Spleen (tissue), 11 donors: ENCODE results near the gene ADAT2. TPM values are rescaled to one million over a fixed set of nuclear protein-coding genes. Genes with fewer than 3 reads are reported as not detected.

Experiments used
- DNase-seq: peaks from one replicate; pipeline ENCODE4 v3.0.0-alpha.2; 2020
- H3K27ac ChIP-seq, 8 donors: fragments of 200-600 bp; sonication (generic) in 7 of 8; 1 replicate in 4 of 8; 2 replicates in 4 of 8; pipeline versions ENCODE4 v1.5.0 to v1.8.0; 2016 to 2021; ENCODE audit warnings: inconsistent platforms in 4 of 8, mild to moderate bottlenecking in 4 of 8, moderate library complexity in 1 of 8
- H3K27me3 ChIP-seq, 7 donors: fragments of 200-600 bp; sonication (generic) in 6 of 7; replicated peaks in 1 of 7; 1 replicate in 4 of 7; 2 replicates in 3 of 7; pipeline versions ENCODE4 v1.5.0 to v1.8.0; 2016 to 2021; ENCODE audit warnings: inconsistent platforms in 3 of 7, mild to moderate bottlenecking in 1 of 7
- H3K36me3 ChIP-seq, 6 donors: fragments of 200-600 bp; sonication (generic) in 5 of 6; 1 replicate in 4 of 6; 2 replicates in 2 of 6; pipeline versions ENCODE4 v1.5.0 to v1.8.0; 2016 to 2021; ENCODE audit warnings: inconsistent platforms in 2 of 6
- H3K4me1 ChIP-seq, 6 donors: fragments of 200-600 bp; sonication (generic) in 5 of 6; 1 replicate in 3 of 6; 2 replicates in 3 of 6; pipeline versions ENCODE4 v1.5.0 to v1.8.0; 2016 to 2021; ENCODE audit warnings: inconsistent platforms in 3 of 6
- H3K4me3 ChIP-seq, 8 donors: fragments of 200-600 bp; sonication (generic) in 7 of 8; 1 replicate in 4 of 8; 2 replicates in 4 of 8; pipeline versions ENCODE4 v1.5.0 to v1.8.0; 2016 to 2021; ENCODE audit warnings: inconsistent platforms in 4 of 8, mild to moderate bottlenecking in 4 of 8, moderate library complexity in 2 of 8
- H3K9me3 ChIP-seq, 8 donors: fragments of 200-600 bp; sonication (generic) in 7 of 8; 1 replicate in 4 of 8; 2 replicates in 4 of 8; pipeline versions ENCODE4 v1.5.0 to v1.8.0; 2016 to 2021; ENCODE audit warnings: inconsistent platforms in 4 of 8
- POLR2A ChIP-seq, 3 donors: fragments of 450-650 bp; IDR thresholded peaks; one replicate each; pipeline ENCODE4 v1.5.1; 2017; ENCODE audit warnings: antibody characterized with exemption in 3 of 3, mild to moderate bottlenecking in 1 of 3
- POLR2AphosphoS5 ChIP-seq, 3 donors: sonication (generic); formaldehyde crosslinking; IDR thresholded peaks; one replicate each; pipeline ENCODE4 v1.5.1; 2017; ENCODE audit warnings: antibody characterized with exemption in 3 of 3
- WGBS, 5 donors: extraction: QIAGEN DNeasy Blood & Tissue Kit in 3 of 5; methylation state at CpG; one replicate each; pipeline versions ENCODE4 v1.1.5 to v1.1.7; 2013 to 2018; 5-methylcytosine and 5-hydroxymethylcytosine counted together
- intact Hi-C: fragments of 100-400 bp; cut with DNase I; formaldehyde crosslinking; loops from one replicate; pipeline ENCODE4 v1.15.0; 2023; ENCODE audit warnings: low total_unique reads
- polyA plus RNA-seq, 3 donors: library from polyadenylated mRNA; stranded (reverse); fragments of 200-250 nt; gene quantifications; one replicate each; pipeline ENCODE4 v1.2.1, GENCODE V29; 2013
- total RNA-seq, 7 donors: library from RNA; depleted of rRNA in 3 of 7; stranded (reverse); fragments of >200 nt in 3 of 7; fragmentation: NEBNext Ultra II Directional in 4 of 7; extraction: Animal tissue kit (Norgen Biotek cat#: 25700) in 4 of 7; gene quantifications; one replicate each; pipeline versions ENCODE4 v1.1.0 to v1.2.1, GENCODE V29; 2016 to 2021
- TF ChIP-seq, protein P1 (sequence below), 11 experiments: fragments of 200-600 bp in 7 of 11; fragments of 450-650 bp in 4 of 11; sonication (generic) in 4 of 11; IDR thresholded peaks in 8 of 11; conservative IDR thresholded peaks in 3 of 11; 1 replicate in 7 of 11; 2 replicates in 4 of 11; pipeline versions ENCODE4 v1.4.0 to v1.8.0; 2016 to 2021; ENCODE audit warnings: antibody characterized with exemption in 11 of 11, inconsistent platforms in 4 of 11, mild to moderate bottlenecking in 1 of 11
- donor health status: healthy with polysubstance abuse.
- donor health status: DM: no; HTN: no; CAD: no; lungs with moderate emphysema.
- donor health status: DM: no; HTN: no; CAD: no.
- donor health status: Bipolar disorder and iron deficiency.
- donor health status: healthy.
- donor health status: DM: no; HTN: no; CAD: no.
- donor health status: DM: yes; HTN: yes; CAD: no.

Gene ADAT2
- total and polyA plus RNA-seq, 10 donors, result 5.4 to 17.8 (median 9.8) TPM

DNA sequence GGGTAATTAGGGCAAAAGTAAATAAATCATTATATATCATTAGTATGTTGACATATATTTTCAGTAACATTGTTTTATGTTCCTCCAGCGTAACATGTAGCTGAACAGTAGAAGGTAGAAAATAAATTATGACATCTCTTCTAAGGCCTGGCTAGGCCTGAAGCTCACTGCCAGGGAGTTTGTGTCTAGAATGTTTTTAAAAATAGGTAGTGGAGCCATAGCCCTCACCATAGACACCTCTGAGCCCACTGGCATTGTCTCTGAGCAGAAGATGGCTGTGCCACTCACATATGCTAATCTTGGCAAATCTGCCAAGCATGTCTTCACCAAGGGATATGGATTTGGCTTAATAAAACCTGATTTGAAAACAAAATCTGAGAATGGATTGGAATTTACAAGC is 39.7 kb upstream of the ADAT2 start:
- no peak for DNase-seq
- no peaks in the 10 kb centered on the region for H3K4me1 ChIP-seq
- H3K27ac ChIP-seq, result no peak overlapping the region
- no peaks in the 10 kb centered on the region for H3K9me3 ChIP-seq
- WGBS, 5 donors, result 95 to 100% (median 97%) methylated on average over 1 of the region's 1 CpG
- intact Hi-C loops, result no loop called here
- peaks cover 0 to 37% (median 6%) of the 10 kb centered on the region in 6 donors for H3K36me3 ChIP-seq
- H3K27me3 ChIP-seq, result no peaks in the 10 kb centered on the region
- H3K4me3 ChIP-seq, result no peak overlapping the region
- TF ChIP-seq POLR2A (IDR thresholded peaks at IDR 0.05), result no peak
- TF ChIP-seq POLR2AphosphoS5 (IDR thresholded peaks at IDR 0.05), result no peak
- TF ChIP-seq, protein P1, sequence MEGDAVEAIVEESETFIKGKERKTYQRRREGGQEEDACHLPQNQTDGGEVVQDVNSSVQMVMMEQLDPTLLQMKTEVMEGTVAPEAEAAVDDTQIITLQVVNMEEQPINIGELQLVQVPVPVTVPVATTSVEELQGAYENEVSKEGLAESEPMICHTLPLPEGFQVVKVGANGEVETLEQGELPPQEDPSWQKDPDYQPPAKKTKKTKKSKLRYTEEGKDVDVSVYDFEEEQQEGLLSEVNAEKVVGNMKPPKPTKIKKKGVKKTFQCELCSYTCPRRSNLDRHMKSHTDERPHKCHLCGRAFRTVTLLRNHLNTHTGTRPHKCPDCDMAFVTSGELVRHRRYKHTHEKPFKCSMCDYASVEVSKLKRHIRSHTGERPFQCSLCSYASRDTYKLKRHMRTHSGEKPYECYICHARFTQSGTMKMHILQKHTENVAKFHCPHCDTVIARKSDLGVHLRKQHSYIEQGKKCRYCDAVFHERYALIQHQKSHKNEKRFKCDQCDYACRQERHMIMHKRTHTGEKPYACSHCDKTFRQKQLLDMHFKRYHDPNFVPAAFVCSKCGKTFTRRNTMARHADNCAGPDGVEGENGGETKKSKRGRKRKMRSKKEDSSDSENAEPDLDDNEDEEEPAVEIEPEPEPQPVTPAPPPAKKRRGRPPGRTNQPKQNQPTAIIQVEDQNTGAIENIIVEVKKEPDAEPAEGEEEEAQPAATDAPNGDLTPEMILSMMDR (IDR thresholded peaks at IDR 0.05 in 8 of 11, conservative IDR thresholded peaks at IDR 0.05 in 3 of 11), result no peak

DNA sequence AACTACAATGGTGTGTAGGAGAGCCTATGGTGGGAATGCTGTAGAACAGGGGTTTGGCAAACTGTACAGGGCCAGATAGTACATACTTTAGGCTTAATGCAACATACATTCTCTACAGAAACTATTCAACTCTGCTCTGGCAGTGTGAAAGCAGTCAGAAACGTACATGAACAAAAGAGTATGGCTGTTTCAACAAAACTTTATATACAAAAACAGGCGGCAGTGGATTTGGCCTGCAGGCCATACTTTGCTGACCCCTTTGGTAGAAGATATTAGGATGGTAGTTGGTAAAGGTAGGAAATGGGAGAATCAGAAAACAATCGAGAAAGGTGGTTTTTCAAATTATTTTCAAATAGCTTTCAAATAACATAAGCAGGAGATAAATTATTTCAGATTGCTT is 36.3 kb upstream of the ADAT2 start:
- DNase-seq, result no peak
- intact Hi-C loops, result no loop called here
- no peaks in the 10 kb centered on the region for H3K27me3 ChIP-seq
- no peak overlapping the region for H3K4me3 ChIP-seq
- TF ChIP-seq POLR2AphosphoS5 (IDR thresholded peaks at IDR 0.05), result no peak
- TF ChIP-seq, protein P1 (IDR thresholded peaks at IDR 0.05 in 8 of 11, conservative IDR thresholded peaks at IDR 0.05 in 3 of 11), result no peak
- WGBS, 5 donors, result 94 to 97% (median 95%) methylated on average over 3 of the region's 3 CpGs
- no peak overlapping the region for H3K27ac ChIP-seq
- H3K9me3 ChIP-seq, result no peaks in the 10 kb centered on the region
- peaks cover 0 to 13% (median 2%) of the 10 kb centered on the region in 6 donors for H3K36me3 ChIP-seq
- no peaks in the 10 kb centered on the region for H3K4me1 ChIP-seq

DNA sequence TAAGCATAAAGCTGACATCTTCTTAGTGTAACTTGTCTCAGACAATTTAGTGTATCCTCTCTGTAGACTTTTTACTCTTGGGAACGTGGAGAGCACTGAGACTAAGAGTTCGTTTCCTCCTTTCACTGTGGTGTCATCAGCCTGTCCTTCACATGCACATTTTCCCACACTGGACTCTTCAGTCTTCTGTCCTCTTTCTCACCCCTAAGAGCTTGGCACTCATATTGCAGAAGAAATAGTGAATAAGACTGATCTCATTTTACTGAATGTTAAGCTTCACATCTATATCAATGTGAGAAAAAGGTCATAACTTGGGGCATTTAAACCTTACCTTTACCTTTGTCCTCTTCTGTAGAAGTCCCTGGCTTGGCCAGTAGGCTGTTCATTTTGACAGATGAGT is 35.5 kb upstream of the ADAT2 start:
- H3K4me1 ChIP-seq, result no peaks in the 10 kb centered on the region
- no peaks in the 10 kb centered on the region for H3K9me3 ChIP-seq
- intact Hi-C loops, result no loop called here
- no peak overlapping the region for H3K27ac ChIP-seq
- peaks cover 0 to 21% (median 2%) of the 10 kb centered on the region in 6 donors for H3K36me3 ChIP-seq
- TF ChIP-seq, protein P1 (IDR thresholded peaks at IDR 0.05 in 8 of 11, conservative IDR thresholded peaks at IDR 0.05 in 3 of 11), result no peak
- no peak for TF ChIP-seq POLR2AphosphoS5 (IDR thresholded peaks at IDR 0.05)
- 81 to 91% (median 90%) methylated on average over 2 of the region's 2 CpGs for WGBS, 5 donors
- no peak for DNase-seq
- no peaks in the 10 kb centered on the region for H3K27me3 ChIP-seq
- no peak overlapping the region for H3K4me3 ChIP-seq

DNA sequence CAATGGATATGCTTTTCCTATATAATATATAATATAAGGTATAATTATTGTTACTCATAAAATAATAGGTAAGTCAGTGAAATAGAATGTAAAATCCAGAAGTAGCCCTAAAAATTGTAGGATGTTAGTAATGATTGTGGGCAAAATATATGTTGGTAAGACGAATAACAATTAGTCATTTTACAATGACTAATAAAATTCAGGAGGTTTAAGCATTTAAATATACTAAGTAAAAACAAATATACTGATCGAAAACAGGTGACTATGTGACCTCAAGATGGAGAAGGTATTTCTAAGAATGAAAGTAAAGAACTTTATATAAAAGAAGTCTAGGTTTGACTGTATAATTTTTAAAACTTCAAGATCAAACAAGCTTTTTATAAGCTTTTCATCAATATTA is 32.1 kb upstream of the ADAT2 start:
- peaks cover 0 to 55% (median 3%) of the 10 kb centered on the region in 6 donors for H3K36me3 ChIP-seq
- 67 to 97% (median 92%) methylated on average over 2 of the region's 2 CpGs for WGBS, 5 donors
- TF ChIP-seq POLR2AphosphoS5 (IDR thresholded peaks at IDR 0.05), result no peak
- no peak for DNase-seq
- no peak overlapping the region for H3K27ac ChIP-seq
- intact Hi-C loops, result no loop called here
- H3K4me3 ChIP-seq, result no peak overlapping the region
- H3K4me1 ChIP-seq, result no peaks in the 10 kb centered on the region
- no peaks in the 10 kb centered on the region for H3K27me3 ChIP-seq
- H3K9me3 ChIP-seq, result no peaks in the 10 kb centered on the region

DNA sequence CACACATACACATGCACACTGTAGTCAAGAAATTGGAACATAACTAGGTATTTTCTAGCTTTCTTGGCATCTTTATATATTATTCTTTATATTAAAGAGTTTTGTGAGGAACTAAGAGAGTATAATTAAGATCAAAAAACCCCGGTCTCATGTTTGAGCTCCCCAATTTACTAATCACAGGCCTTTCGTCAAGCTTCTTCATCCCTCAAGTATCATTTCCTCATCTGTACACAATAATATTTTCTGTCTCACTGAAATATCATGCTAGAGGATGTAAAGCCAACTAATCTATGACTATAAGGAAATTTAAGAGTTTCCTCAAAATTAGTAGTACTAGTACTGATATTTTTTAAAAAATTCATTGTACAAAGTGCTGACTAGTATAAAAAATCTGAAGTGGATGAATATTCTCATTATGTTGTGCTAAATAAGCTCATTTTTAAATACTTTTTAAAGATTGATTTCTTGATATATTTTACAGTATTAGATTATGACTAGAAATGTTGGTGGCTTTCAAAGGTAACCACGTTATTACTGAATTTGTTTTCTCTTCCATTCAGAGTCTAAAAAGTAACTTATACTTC is 28.1 kb upstream of the ADAT2 start:
- 75 to 78% (median 77%) methylated on average over 3 of the region's 3 CpGs for WGBS, 5 donors
- no peaks in the 10 kb centered on the region for H3K4me1 ChIP-seq
- no peaks in the 10 kb centered on the region for H3K9me3 ChIP-seq
- TF ChIP-seq POLR2A (IDR thresholded peaks at IDR 0.05) (no peak), POLR2AphosphoS5 (IDR thresholded peaks at IDR 0.05) (no peak)
- TF ChIP-seq, protein P1 (IDR thresholded peaks at IDR 0.05 in 8 of 11, conservative IDR thresholded peaks at IDR 0.05 in 3 of 11), result no peak
- DNase-seq, result no peak
- H3K4me3 ChIP-seq, result no peak overlapping the region
- H3K36me3 ChIP-seq, result peaks cover 0 to 82% (median 34%) of the 10 kb centered on the region in 6 donors
- H3K27me3 ChIP-seq, result no peaks in the 10 kb centered on the region
- intact Hi-C loops, result no loop called here
- H3K27ac ChIP-seq, result no peak overlapping the region
